Hematopoietic multipotent progenitor cell treated with erythropoietin and hydrocortisone succinate and interleukin-3 and kit ligand, for 17 days (in vitro differentiated cells): ENCODE data around the gene DHRS12.
"Not testable (repeated sequence)": the region's sequence is repeated elsewhere in the genome, so short reads cannot be mapped to it uniquely, and the experiment has no call there.

Source experiments
- DNase-seq: peaks from one replicate; pipeline ENCODE4 v3.0.0-alpha.2; 2015; ENCODE audit warnings: low spot score

The DHRS12 gene

DNA sequence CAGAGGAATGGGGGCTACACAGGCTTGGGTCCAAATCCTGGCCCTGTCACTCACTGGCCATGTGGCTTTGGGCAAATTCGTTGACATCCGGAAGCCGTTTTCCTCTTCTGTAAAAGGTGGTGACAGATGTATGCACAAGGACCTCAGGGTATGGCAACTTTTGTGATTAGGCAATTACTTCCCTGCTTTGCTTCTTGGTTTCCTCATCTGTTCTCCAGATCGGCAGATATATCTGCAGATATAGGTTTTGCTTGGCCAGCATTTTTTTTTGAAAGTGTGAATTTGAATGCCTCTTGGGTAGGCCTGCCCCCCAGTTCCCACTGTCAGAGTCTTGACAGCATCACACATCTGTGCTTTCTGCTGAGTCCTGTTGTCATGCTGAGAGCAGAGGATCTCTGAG is 23.3 kb upstream of the DHRS12 start:
- no peak for DNase-seq

GRCh38 chr13:51826606-51827005 is 22.6 kb upstream of the DHRS12 start:
- DNase-seq: no peak

DNA sequence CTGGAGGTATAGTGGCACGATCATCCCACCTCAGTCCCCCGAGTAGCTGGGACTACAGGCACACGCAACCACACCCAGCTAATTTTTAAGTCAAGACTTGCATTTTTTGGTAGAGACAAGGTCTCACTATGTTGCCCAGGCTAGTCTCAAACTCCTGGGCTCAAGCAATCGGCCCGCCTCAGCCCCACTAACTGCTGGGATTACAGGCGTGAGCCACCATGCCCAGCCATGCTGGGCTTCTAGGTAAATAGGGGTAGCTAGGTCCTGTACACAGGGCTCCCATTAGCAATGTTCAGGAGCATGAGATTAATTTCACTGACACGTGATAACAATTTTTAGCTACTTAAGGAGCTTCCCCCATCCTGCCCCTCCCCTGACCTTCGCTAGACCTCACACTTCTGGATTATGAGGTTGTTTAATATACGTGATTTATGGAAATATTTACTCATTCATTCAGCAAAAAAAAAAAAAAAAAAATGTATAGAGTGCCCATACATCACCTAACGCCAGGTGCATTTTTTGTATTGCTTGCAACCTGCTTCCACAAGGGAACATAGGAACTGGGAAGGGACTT is 21.8 kb upstream of the DHRS12 start:
- no peak for DNase-seq

- DNase-seq: no peak
These were observed 21.2 kb upstream of the DHRS12 start for GRCh38 chr13:51825165-51825592.

GRCh38 chr13:51824712-51825111 is 20.7 kb upstream of the DHRS12 start:
- not testable (repeated sequence) for DNase-seq

DNA sequence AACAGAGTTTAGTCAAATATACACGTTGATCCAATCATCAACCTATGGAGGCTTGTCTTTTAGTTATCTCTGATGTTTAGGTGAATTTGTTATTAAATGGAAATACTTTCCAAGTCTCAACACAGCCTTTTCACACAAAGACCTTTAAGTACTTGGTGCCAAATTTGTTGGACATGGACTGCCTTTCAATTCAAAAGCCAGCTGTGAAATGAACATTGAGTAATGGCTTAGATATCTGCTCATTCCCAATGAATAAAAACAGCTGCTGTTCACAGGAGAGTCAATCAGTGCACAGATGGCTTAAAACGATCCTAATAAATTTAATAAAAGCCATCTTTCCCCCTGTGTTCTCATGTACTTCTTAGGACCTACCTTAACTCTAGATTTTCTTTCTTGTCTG is 19.9 kb upstream of the DHRS12 start:
- no peak for DNase-seq

GRCh38 chr13:51823359-51823758 is 19.4 kb upstream of the DHRS12 start:
- DNase-seq: no peak

DNA sequence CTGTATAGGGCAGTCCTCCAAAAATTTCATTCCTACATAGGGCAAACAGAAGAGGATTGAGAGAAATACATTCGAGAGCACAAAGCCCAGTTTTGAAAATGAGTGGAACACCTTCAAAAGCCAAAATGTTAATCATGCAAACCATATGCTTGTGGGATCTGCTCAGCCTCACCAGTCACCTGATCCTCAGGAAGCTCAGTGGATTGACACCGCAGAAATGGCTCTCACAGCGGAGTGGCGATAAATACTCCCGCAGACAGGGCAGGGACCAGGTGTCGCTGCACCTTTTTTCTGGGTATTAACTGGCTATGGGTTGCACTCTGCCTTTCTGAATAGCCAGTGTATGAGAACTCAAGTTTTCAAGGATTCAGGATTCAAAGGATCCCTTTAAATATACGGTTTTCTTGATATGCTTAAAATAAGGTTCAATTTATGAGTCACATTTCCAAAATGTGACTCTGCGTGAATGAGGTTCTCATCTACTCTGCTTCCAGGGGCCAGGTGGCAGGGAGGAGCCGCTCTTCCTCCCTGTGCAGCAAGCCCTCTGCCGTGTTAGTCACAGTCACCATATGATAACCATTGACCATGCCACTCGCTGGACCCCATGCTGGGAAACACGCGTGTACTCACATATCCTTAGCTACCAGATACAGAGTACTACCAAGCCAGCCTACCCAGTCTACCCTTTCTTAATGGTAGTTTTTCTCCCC is 18.3 kb upstream of the DHRS12 start:
- DNase-seq: no peak

DNA sequence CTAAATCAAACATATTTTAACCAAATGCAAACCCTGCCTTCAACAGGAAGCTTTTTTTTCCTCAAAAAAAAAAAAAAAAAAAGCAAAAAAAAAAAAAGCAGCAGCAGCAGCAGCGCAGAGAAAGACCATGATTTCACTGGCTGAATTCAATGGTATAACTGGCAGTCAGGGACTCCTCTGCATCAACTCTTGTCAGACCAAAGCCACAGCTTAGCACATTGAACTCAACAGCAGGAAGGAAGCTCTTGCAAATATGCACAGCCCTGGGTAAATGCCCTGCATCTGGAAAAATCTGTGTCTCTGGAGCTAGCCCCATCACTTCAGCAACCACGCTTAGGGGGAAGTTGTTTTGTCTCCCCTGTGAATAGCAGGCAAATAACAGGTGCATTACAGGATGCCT is 17.6 kb upstream of the DHRS12 start:
- no peak for DNase-seq

- DNase-seq: no peak
These were observed 16.1 kb upstream of the DHRS12 start for GRCh38 chr13:51820016-51820597.

DNA sequence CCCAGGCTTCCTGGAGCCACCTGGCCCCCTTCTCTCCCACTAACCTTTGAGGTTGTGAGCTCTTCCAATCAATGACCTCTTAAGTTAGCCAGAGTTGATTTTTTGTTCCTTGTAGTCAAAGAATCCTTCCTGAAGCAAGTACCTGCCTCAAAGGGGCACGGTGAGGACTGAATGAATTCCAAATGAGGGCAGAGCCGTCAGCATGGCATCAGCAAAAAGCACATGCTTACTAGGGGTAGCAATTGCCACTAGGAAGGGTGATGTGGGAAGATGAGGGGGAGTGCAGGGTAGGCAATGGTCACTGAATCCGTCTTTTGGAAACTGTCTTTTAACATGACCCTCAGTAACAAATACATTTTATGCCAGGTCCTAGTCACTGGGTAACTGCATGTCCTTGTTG is 15.6 kb upstream of the DHRS12 start:
- no peak for DNase-seq

DNA sequence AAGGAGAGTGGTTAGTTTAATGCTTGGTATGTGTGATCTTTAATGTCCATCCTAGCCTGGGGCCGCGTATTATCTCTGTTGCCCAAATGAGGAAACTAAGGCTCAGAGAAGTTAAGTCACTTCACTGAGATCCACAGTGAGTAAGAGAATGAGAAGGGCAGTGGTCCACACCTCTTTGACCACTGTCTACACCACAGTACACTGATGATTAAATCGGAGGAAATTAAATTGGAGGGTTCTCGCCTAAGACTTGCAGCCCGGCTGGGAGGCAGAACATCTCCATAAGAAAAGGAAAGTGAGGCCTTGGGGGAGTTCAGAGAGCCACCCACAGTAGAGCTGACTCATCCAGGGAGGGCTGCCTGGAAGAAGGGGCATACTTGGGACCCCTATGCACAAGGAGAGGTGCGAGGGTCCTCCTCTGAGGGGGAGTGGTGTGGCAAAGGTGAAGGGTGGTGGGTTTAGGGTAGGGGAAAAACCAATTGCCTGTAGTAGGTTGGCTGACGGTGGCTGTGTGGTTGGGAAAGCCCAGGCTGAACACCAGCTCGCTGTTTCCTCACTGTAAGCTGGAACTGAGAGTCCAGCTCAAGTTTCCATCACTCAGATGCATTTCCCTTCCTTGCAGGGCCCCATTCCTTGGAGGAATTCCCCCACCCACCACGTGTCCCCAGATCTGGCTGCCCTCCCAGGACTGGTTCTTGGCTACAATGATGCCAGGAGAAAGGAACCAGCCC is 15.0 kb upstream of the DHRS12 start:
- DNase-seq: no peak

DNA sequence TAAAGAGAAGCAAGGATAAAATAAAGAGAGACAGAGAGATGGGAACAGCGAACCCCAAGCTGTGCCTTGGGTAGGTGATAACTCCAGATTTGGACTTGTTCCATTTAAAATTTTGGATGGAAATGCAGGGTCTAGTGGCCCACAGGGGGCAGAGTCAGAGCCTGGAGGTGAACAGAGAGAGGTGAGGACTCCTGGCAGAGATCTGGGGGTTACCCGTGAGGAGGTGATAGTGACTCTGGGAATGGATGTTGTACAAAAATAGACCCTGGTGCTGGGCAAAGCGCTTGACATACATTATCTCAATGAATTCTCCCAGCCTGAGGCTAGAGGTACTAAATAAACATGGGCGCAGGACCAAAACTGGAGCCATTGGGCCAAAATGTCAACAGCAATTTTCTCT is 14.3 kb upstream of the DHRS12 start:
- no peak for DNase-seq

- no peak for DNase-seq
These were observed 13.8 kb upstream of the DHRS12 start for GRCh38 chr13:51817717-51818116.

DNA sequence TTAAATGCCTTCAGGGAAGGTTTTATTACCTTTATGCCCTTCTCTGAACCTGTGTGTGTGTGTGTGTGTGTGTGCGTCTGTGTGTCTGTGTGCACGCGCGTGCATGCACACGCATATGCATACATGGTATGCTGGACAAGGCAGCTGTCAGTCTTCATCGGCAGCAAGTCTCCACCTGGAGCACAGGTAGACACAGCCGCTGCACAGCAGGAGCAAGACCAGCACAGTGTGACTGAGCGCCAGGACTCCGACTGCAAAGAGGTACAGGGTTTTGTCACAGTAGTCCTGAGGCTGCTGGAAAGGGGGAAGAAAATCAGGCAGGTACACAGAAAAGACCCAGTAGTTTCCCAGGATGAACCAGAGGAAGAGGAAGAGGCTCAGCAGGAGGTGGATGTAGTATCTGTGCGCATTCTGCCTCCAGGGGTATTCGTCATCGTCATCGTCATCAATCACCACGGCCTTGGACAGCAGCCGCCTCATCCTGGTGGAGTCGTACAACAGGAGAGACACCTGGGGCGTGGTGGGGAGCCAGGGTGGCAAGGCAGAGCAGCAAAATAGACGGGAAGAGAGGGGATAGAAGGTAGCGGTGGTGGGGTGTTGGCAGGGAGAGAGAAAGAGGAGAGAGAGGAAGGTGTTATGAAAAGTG is 12.8 kb upstream of the DHRS12 start:
- no peak for DNase-seq

DNA sequence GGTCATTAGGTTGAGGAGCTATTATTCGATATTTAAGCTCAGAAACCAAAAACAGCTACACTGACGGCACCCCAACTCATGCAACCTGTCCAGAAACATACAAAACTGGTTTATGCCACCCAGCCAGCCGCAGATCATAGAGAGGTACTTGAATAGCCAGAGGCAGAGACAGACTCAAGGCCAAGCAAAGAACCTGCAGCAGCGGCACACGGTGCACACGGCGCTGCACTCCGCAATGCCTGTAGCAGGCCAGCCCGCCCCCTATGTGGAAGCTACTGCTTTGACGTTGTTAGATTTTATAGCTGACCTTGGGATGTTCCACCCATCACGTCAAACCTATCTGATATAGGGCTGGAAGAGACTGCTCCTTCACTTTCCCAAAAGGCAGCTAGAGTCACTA is 11.9 kb upstream of the DHRS12 start:
- no peak for DNase-seq

DNA sequence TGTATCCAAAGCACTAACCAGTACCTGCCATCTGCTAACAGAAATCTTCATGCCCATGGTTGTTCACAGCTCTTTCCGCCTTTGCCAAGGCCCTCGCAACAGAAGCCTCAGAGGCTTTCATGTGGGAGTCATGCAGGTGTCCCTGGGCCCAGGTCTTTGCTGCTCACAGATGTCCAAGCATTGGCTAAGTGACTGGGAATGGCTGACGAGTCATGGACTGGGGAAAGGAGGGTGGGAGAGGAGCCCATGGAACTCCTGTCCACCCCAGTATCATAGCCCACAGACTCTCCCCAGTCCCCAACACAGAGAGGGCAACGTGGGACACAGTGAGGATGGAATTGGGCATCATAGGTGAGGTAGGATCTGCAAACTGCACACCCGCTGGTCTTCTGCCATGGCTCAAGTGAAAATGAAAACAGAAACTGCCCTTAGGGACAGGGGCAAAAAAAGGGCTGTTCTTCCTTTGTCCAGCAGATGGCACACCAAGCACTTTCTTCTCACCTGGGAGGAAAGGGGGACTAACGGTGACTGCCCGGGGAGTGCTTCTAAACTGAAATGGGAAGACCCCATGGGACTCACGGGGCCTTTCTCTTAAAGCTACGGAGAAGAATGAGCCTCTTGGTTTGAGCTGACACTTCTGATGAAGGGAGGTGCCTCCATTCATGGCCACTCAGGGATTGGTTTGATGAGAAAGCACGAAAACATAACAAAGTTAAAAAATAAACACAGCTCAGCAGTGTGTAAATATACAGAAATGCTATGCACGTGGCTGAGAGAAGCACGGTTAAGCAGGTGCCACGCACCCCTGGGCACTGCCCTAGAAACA is 11.1 kb upstream of the DHRS12 start:
- DNase-seq: peak; percentile 82

DNA sequence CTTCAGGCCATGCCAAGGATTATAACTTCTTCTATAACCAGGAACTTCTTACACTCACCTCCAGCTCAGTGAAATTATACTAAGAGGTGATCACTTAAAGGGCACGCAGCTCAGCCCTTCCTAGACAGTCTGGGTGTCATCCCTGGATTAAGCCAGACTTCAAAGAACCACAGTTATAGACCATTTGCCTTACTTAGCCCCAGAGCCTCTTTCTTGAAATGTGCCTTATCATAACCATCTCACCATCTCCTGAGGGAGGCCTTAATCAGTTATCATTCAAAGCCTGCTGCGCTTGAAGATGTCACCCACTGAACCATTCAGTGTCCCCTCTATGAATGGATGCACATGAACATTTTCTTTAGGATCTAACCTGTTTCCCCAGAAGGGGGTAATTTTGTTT is 10.1 kb upstream of the DHRS12 start:
- no peak for DNase-seq

DNA sequence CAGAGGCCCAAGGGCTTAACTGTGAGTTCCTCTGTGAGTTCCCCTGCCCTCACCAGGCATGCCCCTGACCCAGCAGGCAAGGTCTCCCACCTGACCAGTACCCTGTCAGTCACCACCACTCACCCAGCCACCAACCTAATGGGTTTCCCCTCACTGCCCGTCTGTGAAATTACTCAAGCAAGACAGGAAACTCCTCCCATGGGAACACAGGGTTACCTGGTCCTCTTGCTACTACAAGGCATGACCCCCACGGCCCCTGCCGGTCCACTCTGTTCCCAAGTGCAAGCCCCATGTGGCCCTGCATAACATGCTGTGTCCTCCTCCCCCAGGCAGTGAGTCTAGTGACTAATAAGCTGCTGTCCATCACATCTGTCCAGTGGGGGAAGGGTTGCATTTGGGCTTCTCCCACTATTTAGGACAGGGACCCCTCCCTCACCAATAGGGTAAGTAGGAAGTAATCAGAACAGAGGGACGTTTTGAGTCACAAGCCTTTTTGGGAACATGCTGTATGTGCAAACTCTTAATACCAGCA is 8.0 kb upstream of the DHRS12 start:
- DNase-seq: no peak

GRCh38 chr13:51811046-51811445 is 7.1 kb upstream of the DHRS12 start:
- DNase-seq: no peak

DNA sequence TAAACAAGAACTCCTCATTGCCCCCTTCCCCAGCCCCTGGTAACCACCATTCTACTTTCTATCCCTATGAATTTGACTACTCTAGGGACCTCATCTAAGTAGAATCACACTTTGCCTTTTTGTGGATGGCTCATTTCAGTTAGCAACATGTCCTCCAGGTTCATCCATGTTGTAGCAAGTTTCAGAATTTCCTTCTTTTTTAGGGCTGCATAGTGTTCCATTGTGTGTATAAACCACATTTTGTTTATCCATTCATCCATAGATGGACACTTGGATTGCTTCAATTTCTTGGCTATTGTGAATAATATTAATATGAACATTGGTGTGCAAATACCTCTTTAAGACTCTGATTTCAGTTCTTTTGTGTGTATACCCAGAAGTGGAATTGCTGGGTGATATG is 4.8 kb upstream of the DHRS12 start:
- DNase-seq: no peak
